Left ventricle myocardium inferior (tissue), 1 donor: ENCODE measurements around the gene ASCC1. TPM values are rescaled to one million over a fixed set of nuclear protein-coding genes. Genes with fewer than 3 reads are reported as not detected.

Experiments
- DNase-seq: peaks from one replicate; pipeline ENCODE4 v3.0.0-alpha.2; 2020
- H3K27ac ChIP-seq: fragments of 200-600 bp; replicated peaks from 2 replicates; pipeline ENCODE4 v1.8.0; 2021
- H3K27me3 ChIP-seq: fragments of 200-600 bp; 2 replicates; pipeline ENCODE4 v1.8.0; 2021; ENCODE audit warnings: low read depth
- H3K36me3 ChIP-seq: fragments of 200-600 bp; 2 replicates; pipeline ENCODE4 v1.8.0; 2021
- H3K4me1 ChIP-seq: fragments of 200-600 bp; 2 replicates; pipeline ENCODE4 v1.8.0; 2021
- H3K4me3 ChIP-seq: fragments of 200-600 bp; 2 replicates; pipeline ENCODE4 v1.8.0; 2021; ENCODE audit warnings: mild to moderate bottlenecking, moderate library complexity
- H3K9me3 ChIP-seq: fragments of 200-600 bp; replicated peaks from 2 replicates; pipeline ENCODE4 v1.8.0; 2021
- intact Hi-C: fragments of 100-400 bp; cut with micrococcal nuclease; formaldehyde crosslinking; loops from one replicate; pipeline ENCODE4 v1.11.0; 2022
- total RNA-seq: library from RNA; stranded (reverse); fragmentation: NEBNext Ultra II Directional; extraction: Animal tissue kit (Norgen Biotek cat#: 25700); gene quantifications from one replicate; pipeline ENCODE4 v1.2.1, GENCODE V29; 2021
- TF ChIP-seq, protein P1 (sequence below): fragments of 200-600 bp; IDR thresholded peaks from 2 replicates; pipeline ENCODE4 v1.8.0; 2021; ENCODE audit warnings: antibody characterized with exemption, mild to moderate bottlenecking, borderline replicate concordance
- donor health status: DM: no; HTN: yes; CAD: no; lungs with severe emphysema.

ASCC1 gene
- total RNA-seq, 1 donor from 2014 or later: 37.0 TPM

DNA sequence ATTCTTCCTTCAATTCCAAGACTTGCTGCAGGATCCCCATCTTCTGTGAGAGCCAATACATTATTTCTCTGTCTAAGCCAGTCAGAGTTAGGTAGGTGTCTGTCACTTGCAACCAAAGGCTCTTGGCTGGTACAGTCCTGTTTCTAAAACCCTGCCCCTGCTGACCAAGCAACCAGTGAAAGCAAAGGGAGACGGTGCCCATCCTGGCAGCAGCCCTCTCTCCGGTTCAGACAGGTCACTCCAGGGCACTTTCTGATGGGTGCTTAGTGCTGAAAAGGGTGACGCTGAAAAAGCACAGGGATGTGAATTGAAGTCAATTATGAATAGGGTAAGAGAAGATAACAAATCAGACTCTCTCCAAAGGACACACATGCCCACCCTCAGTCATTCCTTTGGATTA is 165.2 kb downstream of the ASCC1 start:
- Histone ChIP-seq H3K36me3 (no peaks in the 10 kb centered on the region), H3K27ac (peak overlapping the region; percentile 16), H3K27me3 (no peaks in the 10 kb centered on the region), H3K9me3 (peaks cover 4% of the 10 kb centered on the region), H3K4me3 (no peak overlapping the region), H3K4me1 (peaks cover 17% of the 10 kb centered on the region)
- intact Hi-C loops: loop anchor here (5.0 kb wide), 1 partner anchor 286 kb away; no protein-coding TSS in a partner anchor
- TF ChIP-seq, protein P1, sequence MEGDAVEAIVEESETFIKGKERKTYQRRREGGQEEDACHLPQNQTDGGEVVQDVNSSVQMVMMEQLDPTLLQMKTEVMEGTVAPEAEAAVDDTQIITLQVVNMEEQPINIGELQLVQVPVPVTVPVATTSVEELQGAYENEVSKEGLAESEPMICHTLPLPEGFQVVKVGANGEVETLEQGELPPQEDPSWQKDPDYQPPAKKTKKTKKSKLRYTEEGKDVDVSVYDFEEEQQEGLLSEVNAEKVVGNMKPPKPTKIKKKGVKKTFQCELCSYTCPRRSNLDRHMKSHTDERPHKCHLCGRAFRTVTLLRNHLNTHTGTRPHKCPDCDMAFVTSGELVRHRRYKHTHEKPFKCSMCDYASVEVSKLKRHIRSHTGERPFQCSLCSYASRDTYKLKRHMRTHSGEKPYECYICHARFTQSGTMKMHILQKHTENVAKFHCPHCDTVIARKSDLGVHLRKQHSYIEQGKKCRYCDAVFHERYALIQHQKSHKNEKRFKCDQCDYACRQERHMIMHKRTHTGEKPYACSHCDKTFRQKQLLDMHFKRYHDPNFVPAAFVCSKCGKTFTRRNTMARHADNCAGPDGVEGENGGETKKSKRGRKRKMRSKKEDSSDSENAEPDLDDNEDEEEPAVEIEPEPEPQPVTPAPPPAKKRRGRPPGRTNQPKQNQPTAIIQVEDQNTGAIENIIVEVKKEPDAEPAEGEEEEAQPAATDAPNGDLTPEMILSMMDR: no peak
- no peak for DNase-seq

DNA sequence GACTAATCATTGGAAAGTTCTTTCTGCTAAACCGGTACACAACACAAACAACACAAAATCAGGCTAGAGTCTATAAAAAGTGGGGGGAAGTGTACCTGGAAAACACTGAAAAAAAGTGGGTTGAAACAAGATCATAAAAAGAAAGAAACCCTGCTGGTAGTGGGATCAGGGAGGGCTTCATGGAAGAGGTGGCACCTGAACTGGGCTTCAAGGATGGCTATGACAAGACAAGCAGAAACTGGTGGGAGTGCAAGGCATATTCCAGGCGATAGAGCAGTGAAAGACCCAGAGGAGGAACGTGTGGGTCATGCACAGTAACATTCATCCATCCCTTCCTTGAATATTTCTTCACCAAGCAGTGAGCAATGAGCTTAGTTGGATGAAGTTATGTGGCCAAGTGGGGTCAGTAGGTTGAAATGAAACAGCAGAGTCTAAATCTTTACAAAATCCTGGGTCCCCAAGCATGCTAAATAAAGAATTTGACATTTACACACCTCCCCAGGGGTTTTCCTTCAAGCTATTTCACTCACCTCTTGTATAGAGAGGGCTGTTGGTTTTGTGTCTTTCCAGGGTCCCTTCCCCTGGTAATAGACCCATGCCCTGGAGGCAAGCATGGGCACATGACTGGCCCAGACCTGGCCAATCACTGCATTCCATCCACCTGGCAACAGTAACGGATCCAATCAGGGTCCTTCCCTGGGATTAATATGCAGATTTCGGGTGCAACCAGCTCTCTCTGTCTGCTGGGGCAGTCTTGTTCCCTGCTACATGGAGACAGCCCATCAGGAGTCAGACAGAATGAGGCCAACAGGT is 165.9 kb downstream of the ASCC1 start:
- Histone ChIP-seq H3K9me3 (peaks cover 4% of the 10 kb centered on the region), H3K27me3 (no peaks in the 10 kb centered on the region), H3K4me3 (no peak overlapping the region), H3K27ac (peak overlapping the region; percentile 16), H3K36me3 (no peaks in the 10 kb centered on the region), H3K4me1 (peaks cover 13% of the 10 kb centered on the region)
- intact Hi-C loops: loop anchor here (5.0 kb wide), 2 partner anchors 93 to 287 kb away; no protein-coding TSS in a partner anchor
- DNase-seq: no peak
- TF ChIP-seq, protein P1: no peak

DNA sequence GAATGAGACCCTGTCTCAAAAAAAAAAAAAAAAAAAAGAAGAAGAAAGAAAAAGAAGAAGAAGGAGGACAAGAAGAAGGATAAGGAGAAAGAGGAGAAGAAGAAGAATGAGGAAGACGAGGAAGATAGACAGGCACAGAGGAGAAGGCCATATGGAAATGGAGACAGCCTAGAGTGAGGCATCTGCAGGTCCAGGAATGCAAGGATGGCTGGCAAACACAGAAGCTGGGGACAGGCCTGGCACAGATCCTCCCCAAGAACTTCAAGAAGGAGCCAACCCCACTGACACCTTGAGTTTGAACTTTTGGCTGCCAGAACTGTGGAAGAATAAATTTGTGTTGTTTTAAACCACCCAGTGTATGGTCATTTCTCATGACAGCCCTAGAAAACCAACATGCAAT is 166.6 kb downstream of the ASCC1 start:
- intact Hi-C loops: loop anchor here (5.0 kb wide), 1 partner anchor 92 kb away; no protein-coding TSS in a partner anchor
- no peaks in the 10 kb centered on the region for H3K27me3 ChIP-seq
- H3K4me3 ChIP-seq: no peak overlapping the region
- peaks cover 4% of the 10 kb centered on the region for H3K9me3 ChIP-seq
- no peaks in the 10 kb centered on the region for H3K36me3 ChIP-seq
- peaks cover 18% of the 10 kb centered on the region for H3K4me1 ChIP-seq
- no peak overlapping the region for H3K27ac ChIP-seq
- no peak for DNase-seq
- TF ChIP-seq, protein P1: no peak

DNA sequence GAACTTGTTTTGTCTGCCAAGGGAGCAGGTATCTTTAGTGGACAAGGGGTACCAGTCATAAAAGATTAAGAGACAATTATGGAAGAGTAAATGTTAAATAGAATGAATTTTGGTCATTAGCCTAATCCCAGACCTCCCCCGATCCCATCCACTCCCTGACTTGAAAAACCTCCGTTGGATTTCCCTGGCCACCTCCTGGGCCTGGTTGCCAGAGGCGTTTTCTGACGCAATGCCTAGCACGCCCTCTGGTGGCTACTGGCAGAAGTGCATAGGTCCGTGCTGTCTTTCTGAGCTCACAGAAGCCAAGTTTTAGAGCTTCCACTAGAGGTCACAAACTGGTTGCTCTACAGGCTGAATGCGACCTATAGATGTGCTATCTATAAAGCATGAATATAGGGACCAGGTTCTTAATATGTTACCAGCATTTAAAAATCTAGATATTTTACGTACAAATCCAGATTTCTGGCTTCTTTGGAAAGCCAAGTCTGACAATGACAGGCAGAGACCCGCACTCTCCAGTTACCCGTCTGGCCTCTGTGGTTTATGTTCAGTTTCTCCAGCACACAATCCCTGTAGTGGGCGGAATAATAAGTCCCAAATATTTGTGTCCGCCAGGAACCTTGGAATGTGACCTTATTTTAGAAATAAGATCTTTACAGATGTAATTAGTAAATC is 167.5 kb downstream of the ASCC1 start:
- Histone ChIP-seq H3K9me3 (peaks cover 4% of the 10 kb centered on the region), H3K27ac (no peak overlapping the region), H3K4me3 (no peak overlapping the region), H3K4me1 (peaks cover 22% of the 10 kb centered on the region), H3K36me3 (no peaks in the 10 kb centered on the region), H3K27me3 (no peaks in the 10 kb centered on the region)
- intact Hi-C loops: loop anchor here (5.0 kb wide), 1 partner anchor 91 kb away; no protein-coding TSS in a partner anchor
- TF ChIP-seq, protein P1: peak; percentile 99
- peak; percentile 91 for DNase-seq

Other genes starting within 250 kb of the ASCC1 start
- gene SPOCK2, start 127.7 kb downstream of the ASCC1 start, total RNA-seq: 8.6 TPM
- gene ANAPC16, start 264 bp downstream of the ASCC1 start, total RNA-seq: 256 TPM
- 66.3 TPM for gene DDIT4, start 57.6 kb upstream of the ASCC1 start, total RNA-seq
- gene DNAJB12, start 138.6 kb upstream of the ASCC1 start, total RNA-seq: 25.6 TPM